NT2/D1 (cell line): ENCODE measurements around the gene PTPRO.

Experiments
- SUZ12 ChIP-seq: IDR thresholded peaks from 2 replicates; pipeline ENCODE4 v1.6.1; 2011; ENCODE audit not compliant: insufficient read length, insufficient read depth; ENCODE audit errors: extremely low read depth
- YY1 ChIP-seq: IDR thresholded peaks from 2 replicates; pipeline ENCODE4 v1.6.1; 2011; ENCODE audit not compliant: insufficient read length, insufficient read depth
- ZNF274 ChIP-seq: IDR thresholded peaks from 2 replicates; pipeline ENCODE4 v1.6.1; 2011; ENCODE audit warnings: mild to moderate bottlenecking, low read depth, low read length

- TF ChIP-seq ZNF274 (no peak), SUZ12 (no peak), YY1 (no peak)
Observed at GRCh38 chr12:15613981-15614380, 291.7 kb downstream of the PTPRO start.
